Measurements from ENCODE around the gene DGKH.

GRCh38 chr13:42271337-42272114 is 223.1 kb downstream of the DGKH start:
- no peak for TF ChIP-seq CTCF (conservative IDR thresholded peaks at IDR 0.05)
- no peak for TF ChIP-seq EZH2 (IDR thresholded peaks at IDR 0.05; ENCODE audit: low read depth)

Data from PC-9 (cell line).